ENCODE measurements around the gene SHH.

DNA sequence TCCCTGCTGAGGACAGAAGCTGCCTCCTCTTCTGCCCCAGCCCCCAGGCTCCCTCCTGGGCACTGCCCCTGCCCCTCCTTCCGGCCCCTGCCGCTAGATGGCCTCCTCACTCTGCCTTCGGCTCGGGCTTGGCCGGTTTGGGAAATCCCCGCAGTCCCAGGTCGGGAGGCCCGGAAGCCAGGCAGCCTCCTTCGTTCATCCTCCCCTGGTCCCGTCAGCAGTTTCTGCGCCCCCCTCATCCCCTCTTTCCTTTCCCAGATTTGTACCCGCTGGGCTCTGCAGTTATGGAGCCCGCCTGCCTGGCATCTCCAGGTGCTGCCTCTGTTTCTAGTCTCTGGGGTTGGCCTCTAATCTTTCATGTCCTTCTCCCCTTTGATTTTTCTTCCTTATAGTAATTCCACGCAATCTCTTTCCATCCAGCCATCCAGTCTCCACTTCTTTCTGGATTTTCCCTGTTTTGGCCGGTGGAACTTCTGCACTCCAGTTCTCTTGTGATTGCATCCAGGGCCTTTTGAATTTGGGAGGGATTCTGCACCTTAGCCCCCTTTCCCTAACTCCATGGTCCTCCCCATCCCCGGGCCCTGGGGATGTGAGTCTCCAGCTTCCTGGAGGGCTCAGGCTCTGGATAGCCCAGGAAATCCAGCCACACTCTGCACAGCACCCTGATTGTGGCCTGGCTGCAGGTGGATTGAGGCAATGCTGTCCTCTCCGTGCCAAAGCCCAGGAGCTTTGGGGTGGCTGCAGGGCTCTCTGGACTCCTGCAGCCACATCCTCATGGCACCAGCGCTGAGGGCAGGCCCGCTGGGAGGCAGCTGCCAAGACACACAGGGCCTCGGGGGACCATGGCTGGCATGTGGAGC lies 3.3 kb upstream of the SHH start:
- TF ChIP-seq EZH2 (IDR thresholded peaks at IDR 0.05; ENCODE audit: borderline replicate concordance, low read depth, low read length, severe bottlenecking) (no peak), POLR2AphosphoS5 (IDR thresholded peaks at IDR 0.05; ENCODE audit: insufficient read depth, low read depth, low read length) (no peak), MYC (IDR thresholded peaks at IDR 0.05; ENCODE audit: low read depth, low read length) (no peak), POLR2A (IDR thresholded peaks at IDR 0.05; ENCODE audit: low read depth, low read length) (no peak), GATA2 (IDR thresholded peaks at IDR 0.05; ENCODE audit: insufficient read depth, insufficient read length, low read depth, low read length) (no peak), FOS (IDR thresholded peaks at IDR 0.05; ENCODE audit: borderline replicate concordance, insufficient read depth, low read length) (no peak), JUN (IDR thresholded peaks at IDR 0.05; ENCODE audit: borderline replicate concordance, insufficient read depth, insufficient read length, low read depth) (no peak)
- TF ChIP-seq, protein P1, sequence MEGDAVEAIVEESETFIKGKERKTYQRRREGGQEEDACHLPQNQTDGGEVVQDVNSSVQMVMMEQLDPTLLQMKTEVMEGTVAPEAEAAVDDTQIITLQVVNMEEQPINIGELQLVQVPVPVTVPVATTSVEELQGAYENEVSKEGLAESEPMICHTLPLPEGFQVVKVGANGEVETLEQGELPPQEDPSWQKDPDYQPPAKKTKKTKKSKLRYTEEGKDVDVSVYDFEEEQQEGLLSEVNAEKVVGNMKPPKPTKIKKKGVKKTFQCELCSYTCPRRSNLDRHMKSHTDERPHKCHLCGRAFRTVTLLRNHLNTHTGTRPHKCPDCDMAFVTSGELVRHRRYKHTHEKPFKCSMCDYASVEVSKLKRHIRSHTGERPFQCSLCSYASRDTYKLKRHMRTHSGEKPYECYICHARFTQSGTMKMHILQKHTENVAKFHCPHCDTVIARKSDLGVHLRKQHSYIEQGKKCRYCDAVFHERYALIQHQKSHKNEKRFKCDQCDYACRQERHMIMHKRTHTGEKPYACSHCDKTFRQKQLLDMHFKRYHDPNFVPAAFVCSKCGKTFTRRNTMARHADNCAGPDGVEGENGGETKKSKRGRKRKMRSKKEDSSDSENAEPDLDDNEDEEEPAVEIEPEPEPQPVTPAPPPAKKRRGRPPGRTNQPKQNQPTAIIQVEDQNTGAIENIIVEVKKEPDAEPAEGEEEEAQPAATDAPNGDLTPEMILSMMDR (IDR thresholded peaks at IDR 0.05; ENCODE audit: extremely low read depth in 1 of 2, insufficient read depth in 1 of 2, low read depth in 1 of 2, low read length in 2 of 2), result peak; percentile 31 to 88
- TF ChIP-seq, protein P2, sequence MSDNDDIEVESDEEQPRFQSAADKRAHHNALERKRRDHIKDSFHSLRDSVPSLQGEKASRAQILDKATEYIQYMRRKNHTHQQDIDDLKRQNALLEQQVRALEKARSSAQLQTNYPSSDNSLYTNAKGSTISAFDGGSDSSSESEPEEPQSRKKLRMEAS (IDR thresholded peaks at IDR 0.05; ENCODE audit: insufficient read depth, insufficient read length), result no peak
